Lower lobe of right lung (tissue), 2 donors: Measurements from ENCODE around the gene HOXB9. TPM values are rescaled to one million over a fixed set of nuclear protein-coding genes. Genes with fewer than 3 reads are reported as not detected.

Experiments used
- ATAC-seq, 2 donors: fragments of 200-7000 bp; cut with Tn5 transposase; one replicate each; pipeline ENCODE4 v1.9.1; 2020 to 2022; ENCODE audit warnings: mild to moderate bottlenecking in 2 of 2, moderate library complexity in 2 of 2
- DNase-seq: peaks from one replicate; pipeline ENCODE4 v3.0.0-alpha.2; 2020
- H3K27ac ChIP-seq: fragments of 200-600 bp; one replicate; pipeline ENCODE4 v1.8.0; 2022
- H3K27me3 ChIP-seq: fragments of 200-600 bp; one replicate; pipeline ENCODE4 v1.8.0; 2022; ENCODE audit warnings: low read depth
- H3K36me3 ChIP-seq: fragments of 200-600 bp; one replicate; pipeline ENCODE4 v1.8.0; 2022; ENCODE audit warnings: mild to moderate bottlenecking
- H3K4me1 ChIP-seq: fragments of 200-600 bp; one replicate; pipeline ENCODE4 v1.8.0; 2022
- H3K4me3 ChIP-seq: fragments of 200-600 bp; one replicate; pipeline ENCODE4 v1.8.0; 2022; ENCODE audit warnings: mild to moderate bottlenecking
- H3K9me3 ChIP-seq: fragments of 200-600 bp; one replicate; pipeline ENCODE4 v1.8.0; 2022
- CTCF ChIP-seq: fragments of 200-600 bp; IDR thresholded peaks from one replicate; pipeline ENCODE4 v1.8.0; 2022; ENCODE audit warnings: antibody characterized with exemption, mild to moderate bottlenecking
- intact Hi-C: fragments of 100-400 bp; cut with DNase I; formaldehyde crosslinking; loops from one replicate; pipeline ENCODE4 v1.11.0; 2022
- total RNA-seq: library from RNA; stranded (reverse); fragmentation: NEBNext Ultra II Directional; extraction: Animal tissue kit (Norgen Biotek cat#: 25700); gene quantifications from one replicate; pipeline ENCODE4 v1.2.1, GENCODE V29; 2021
- donor health status: DM: no; HTN: yes; CAD: no; lungs with severe emphysema.

HOXB9 gene
- total RNA-seq, 1 donor from 2014 or later, result not detected

GRCh38 chr17:48596000-48596734, 30.0 kb downstream of the HOXB9 start:
- intact Hi-C loops, result no loop called here
- Histone ChIP-seq H3K36me3 (peaks cover 5% of the 10 kb centered on the region), H3K27ac (peak overlapping the region; percentile 74), H3K4me3 (peak overlapping the region; percentile 63), H3K4me1 (peaks cover 38% of the 10 kb centered on the region), H3K9me3 (no peaks in the 10 kb centered on the region), H3K27me3 (peaks cover 94% of the 10 kb centered on the region)
- DNase-seq, result no peak
- no peak for ATAC-seq
- TF ChIP-seq CTCF, result no peak

GRCh38 chr17:48595278-48595999, 30.7 kb downstream of the HOXB9 start:
- Histone ChIP-seq H3K4me3 (no peak overlapping the region), H3K27ac (peak overlapping the region; percentile 39), H3K9me3 (no peaks in the 10 kb centered on the region), H3K27me3 (peaks cover 96% of the 10 kb centered on the region), H3K36me3 (peaks cover 5% of the 10 kb centered on the region), H3K4me1 (peaks cover 38% of the 10 kb centered on the region)
- intact Hi-C loops, result no loop called here
- no peak for DNase-seq
- no peak for TF ChIP-seq CTCF
- ATAC-seq, result no peak

DNA sequence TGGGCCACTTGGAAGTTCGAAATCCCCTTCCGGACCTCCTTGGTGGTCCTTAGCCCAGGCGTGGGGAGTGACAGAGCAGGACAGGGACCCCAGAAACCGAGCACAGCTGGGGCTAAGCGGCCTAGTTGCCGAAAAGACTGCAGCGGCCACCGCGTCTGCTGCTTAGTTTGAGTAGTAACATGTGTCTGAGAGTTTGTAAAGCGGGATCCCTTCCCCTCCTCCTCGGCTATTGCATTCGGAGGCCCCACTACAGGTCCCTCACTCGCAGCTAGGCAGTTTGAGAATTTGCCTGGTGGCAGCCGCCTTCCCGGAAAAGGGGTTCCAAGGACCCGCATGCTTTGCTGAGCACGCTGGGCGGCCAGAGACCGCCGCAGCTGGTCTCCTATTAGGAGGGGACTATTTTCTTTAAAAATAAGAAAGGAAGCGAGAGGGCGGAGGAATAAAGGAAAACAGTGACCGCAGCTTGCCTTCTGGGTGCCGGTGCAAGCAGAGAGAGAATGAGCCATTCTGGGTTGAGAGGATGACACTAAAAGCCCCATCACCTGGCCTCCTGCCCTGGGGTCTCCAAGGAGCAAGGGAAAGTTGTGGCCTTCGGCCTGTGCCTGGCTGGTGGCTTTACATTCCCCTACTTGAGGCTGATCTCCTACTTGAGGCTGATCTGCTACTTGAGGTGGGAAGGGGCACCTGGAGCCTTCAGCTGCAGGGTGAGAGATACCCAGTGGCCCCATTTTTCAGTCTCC, 31.4 kb downstream of the HOXB9 start:
- no peak for ATAC-seq
- TF ChIP-seq CTCF, result no peak
- peak overlapping the region; percentile 39 for H3K27ac ChIP-seq
- H3K27me3 ChIP-seq, result peaks cover 91% of the 10 kb centered on the region
- peak overlapping the region; percentile 63 for H3K4me3 ChIP-seq
- intact Hi-C loops, result no loop called here
- no peak for DNase-seq
- H3K36me3 ChIP-seq, result peaks cover 5% of the 10 kb centered on the region
- peaks cover 38% of the 10 kb centered on the region for H3K4me1 ChIP-seq
- no peaks in the 10 kb centered on the region for H3K9me3 ChIP-seq

- Histone ChIP-seq H3K4me3 (peak overlapping the region; percentile 63), H3K27ac (peak overlapping the region; percentile 39), H3K27me3 (peaks cover 84% of the 10 kb centered on the region), H3K9me3 (no peaks in the 10 kb centered on the region), H3K4me1 (peaks cover 38% of the 10 kb centered on the region), H3K36me3 (peaks cover 5% of the 10 kb centered on the region)
- intact Hi-C loops, result no loop called here
- ATAC-seq (peak; percentile 69 to 82), DNase-seq (peak; percentile 79)
- peak; percentile 92 for TF ChIP-seq CTCF
These were observed 32.2 kb downstream of the HOXB9 start for GRCh38 chr17:48593840-48594537.
